GM12878 (cell line): ENCODE measurements around the gene NSD2. TPM values are rescaled to one million over a fixed set of nuclear protein-coding genes. Genes with fewer than 3 reads are reported as not detected.

Experiments used
- ATAC-seq: fragments of 200-7000 bp; cut with Tn5 transposase; 3 replicates; pipeline ENCODE4 v1.9.1; 2020; ENCODE audit warnings: mild to moderate bottlenecking, moderate library complexity
- BruUV-seq: library from RNA; stranded (reverse); fragments of 400-500 nt; replicated peaks from 2 replicates; lab custom pipeline; 2021; lab: Mats Ljungman, UMichigan
- CTCF ChIA-PET: fragments of 300-600 bp; sonication (Branson Sonifier 250); formaldehyde crosslinking; extraction: SDS; loops from one replicate; lab custom pipeline; 2021; ENCODE audit warnings: inconsistent platforms; lab: Yijun Ruan, JAX
- POLR2A ChIA-PET: fragments of 350-600 bp; formaldehyde crosslinking; extraction: SDS; loops from one replicate; lab custom pipeline; 2021; ENCODE audit warnings: inconsistent platforms; lab: Charles Lee
- RAD21 ChIA-PET: fragments of 300-600 bp; sonication (Branson Sonifier 250); formaldehyde crosslinking; loops from one replicate; lab custom pipeline; 2023; ENCODE audit warnings: antibody characterized with exemption; ENCODE audit not compliant: unreplicated experiment; lab: Charles Lee
- SMC1A ChIA-PET: fragments of 300-600 bp; sonication (Branson Sonifier 250); formaldehyde crosslinking; loops from one replicate; lab custom pipeline; 2023; ENCODE audit not compliant: unreplicated experiment, uncharacterized antibody; lab: Charles Lee
- DNase-seq: peaks from one replicate; pipeline ENCODE4 v3.0.0-alpha.2; 2011; ENCODE audit warnings: low read depth, low spot score
- FAIRE-seq: peaks from 3 replicates; lab custom pipeline; 2011; peaks lifted over from hg19 to GRCh38; lab: Jason Lieb, UNC
- H2AFZ ChIP-seq: 2 replicates; pipeline ENCODE4 v1.6.0; 2011; ENCODE audit warnings: low read depth, low read length, control low read depth; ENCODE audit not compliant: control insufficient read depth
- H3K27ac ChIP-seq: 2 replicates; pipeline ENCODE4 v1.5.1; 2011; ENCODE audit warnings: control low read depth; ENCODE audit not compliant: control insufficient read depth, insufficient read depth
- H3K27me3 ChIP-seq, 2 experiments: replicated peaks in 1 of 2; 2 replicates each; pipeline versions ENCODE4 v1.6.0 to v1.6.1; 2011; ENCODE audit warnings: low read length in 1 of 2; ENCODE audit not compliant: control insufficient read depth in 2 of 2, insufficient read depth in 2 of 2
- H3K36me3 ChIP-seq, 2 experiments: 2 replicates each; pipeline ENCODE4 v1.5.1; 2011; ENCODE audit warnings: low read length in 1 of 2; ENCODE audit not compliant: control insufficient read depth in 2 of 2, insufficient read depth in 2 of 2
- H3K4me1 ChIP-seq: 2 replicates; pipeline ENCODE4 v1.6.1; 2011; ENCODE audit warnings: mild to moderate bottlenecking, low read length, moderate library complexity, mixed read lengths; ENCODE audit not compliant: control insufficient read depth, insufficient read depth
- H3K4me2 ChIP-seq: 2 replicates; pipeline ENCODE4 v1.6.0; 2011; ENCODE audit warnings: control low read depth; ENCODE audit not compliant: control insufficient read depth, insufficient read depth
- H3K4me3 ChIP-seq: fragments of 200-600 bp; sonication (generic); 2 replicates; pipeline ENCODE4 v1.5.1; 2016
- H3K79me2 ChIP-seq: 2 replicates; pipeline ENCODE4 v1.6.0; 2011; ENCODE audit warnings: low read length; ENCODE audit not compliant: control insufficient read depth, insufficient read depth
- H3K9ac ChIP-seq: 2 replicates; pipeline ENCODE4 v1.8.0; 2011; ENCODE audit warnings: low read length, control low read depth, mixed read lengths; ENCODE audit not compliant: control insufficient read depth, insufficient read depth
- H3K9me3 ChIP-seq: replicated peaks from 3 replicates; pipeline ENCODE4 v1.5.1; 2011; ENCODE audit warnings: mild to moderate bottlenecking, low read length; ENCODE audit not compliant: control insufficient read depth, insufficient read depth
- H4K20me1 ChIP-seq: 2 replicates; pipeline ENCODE4 v1.6.0; 2011; ENCODE audit not compliant: control insufficient read depth, insufficient read depth
- CBX3 ChIP-seq: fragments of 200-600 bp; sonication (generic); IDR thresholded peaks from 2 replicates; pipeline ENCODE4 v1.6.1; 2016; ENCODE audit warnings: low read depth, borderline replicate concordance
- CHD1 ChIP-seq: IDR thresholded peaks from 2 replicates; pipeline ENCODE4 v1.6.1; 2012; ENCODE audit warnings: low read depth, low read length, improper control_type of control experiment
- CREB1 ChIP-seq: IDR thresholded peaks from 2 replicates; pipeline ENCODE4 v1.6.1; 2012; ENCODE audit warnings: low read depth, mild to moderate bottlenecking, inconsistent platforms
- EZH2 ChIP-seq: IDR thresholded peaks from 2 replicates; pipeline ENCODE4 v1.6.1; 2012; ENCODE audit warnings: low read depth, mild to moderate bottlenecking, control low read depth, inconsistent platforms, low read length, borderline replicate concordance; ENCODE audit not compliant: control insufficient read depth
- FOS ChIP-seq: IDR thresholded peaks from 3 replicates; pipeline ENCODE4 v1.6.1; 2011; ENCODE audit warnings: borderline replicate concordance; ENCODE audit not compliant: insufficient read length; ENCODE audit errors: extremely low read depth
- MEF2A ChIP-seq: IDR thresholded peaks from 2 replicates; pipeline ENCODE4 v1.6.1; 2011; ENCODE audit warnings: low read depth, mild to moderate bottlenecking, low read length, moderate library complexity; ENCODE audit not compliant: insufficient read depth
- NFIC ChIP-seq: IDR thresholded peaks from 2 replicates; pipeline ENCODE4 v1.6.1; 2012; ENCODE audit warnings: low read depth, mild to moderate bottlenecking, inconsistent platforms, low read length, moderate library complexity
- NR2C2 ChIP-seq: IDR thresholded peaks from 2 replicates; pipeline ENCODE4 v1.6.1; 2011; ENCODE audit warnings: borderline replicate concordance, low read depth; ENCODE audit not compliant: control insufficient read depth, insufficient read length
- POLR2A ChIP-seq: IDR thresholded peaks from 2 replicates; pipeline ENCODE4 v1.6.1; 2011; ENCODE audit warnings: low read depth, mild to moderate bottlenecking, low read length
- SMAD5 ChIP-seq: IDR thresholded peaks from 2 replicates; pipeline ENCODE4 v1.6.1; 2016; ENCODE audit warnings: antibody characterized with exemption, low read depth
- YY1 ChIP-seq: IDR thresholded peaks from 2 replicates; pipeline ENCODE4 v1.6.1; 2011; ENCODE audit warnings: low read depth, mild to moderate bottlenecking, low read length
- WGBS: methylation state at CpG from one replicate; pipeline ENCODE4 v1.1.6; 2016; ENCODE audit warnings: low lambda C conversion rate; ENCODE audit not compliant: insufficient replicate concordance, insufficient coverage; ENCODE audit errors: missing lambda C conversion rate; 5-methylcytosine and 5-hydroxymethylcytosine counted together
- in situ Hi-C: fragments of 300-500 bp; cut with MboI; formaldehyde crosslinking; loops from 9 replicates; pipeline ENCODE4 v1.14.3; 2018; ENCODE audit warnings: mixed read lengths
- intact Hi-C: fragments of 100-400 bp; cut with micrococcal nuclease; formaldehyde crosslinking; loops from one replicate; pipeline ENCODE4 v1.14.2; 2022; ENCODE audit not compliant: unreplicated experiment
- polyA plus RNA-seq, 11 experiments: library from polyadenylated mRNA; depleted of rRNA in 4 of 11; unstranded in 6 of 11; stranded (reverse) in 5 of 11; fragments of >200 nt; fragmentation: Nextera tagmentation in 4 of 11; fragmentation: Illumina TruSeq in 1 of 11; extraction: Ambion mirVana in 4 of 11; extraction: Trizol in 1 of 11; gene quantifications; 1 replicate in 1 of 11; 2 replicates in 10 of 11; pipeline versions ENCODE4 v1.2.1 to v1.2.3, GENCODE V29; 2011 to 2016; ENCODE audit warnings: inconsistent platforms in 2 of 11, missing spikeins in 2 of 11, low read depth in 1 of 11
- total RNA-seq, 4 experiments: library from RNA; depleted of rRNA in 3 of 4; stranded (reverse); fragments of >200 nt in 3 of 4; fragmentation: Illumina TruSeq in 1 of 4; extraction: Trizol in 1 of 4; gene quantifications; 2 replicates each; pipeline versions ENCODE4 v1.2.1 to v1.2.3, GENCODE V29; 2013 to 2021
- TF ChIP-seq, protein P1 (sequence below): fragments of 450-650 bp; IDR thresholded peaks from 2 replicates; pipeline ENCODE4 v1.6.1; 2017; ENCODE audit warnings: mild to moderate bottlenecking, moderate library complexity

Gene NSD2
- total and polyA plus RNA-seq, 10 of the 15 experiments (the other 5 are each of a cell fraction or from before 2014, with no cell fraction given), result 8.6 to 139 (median 67.2) TPM

DNA sequence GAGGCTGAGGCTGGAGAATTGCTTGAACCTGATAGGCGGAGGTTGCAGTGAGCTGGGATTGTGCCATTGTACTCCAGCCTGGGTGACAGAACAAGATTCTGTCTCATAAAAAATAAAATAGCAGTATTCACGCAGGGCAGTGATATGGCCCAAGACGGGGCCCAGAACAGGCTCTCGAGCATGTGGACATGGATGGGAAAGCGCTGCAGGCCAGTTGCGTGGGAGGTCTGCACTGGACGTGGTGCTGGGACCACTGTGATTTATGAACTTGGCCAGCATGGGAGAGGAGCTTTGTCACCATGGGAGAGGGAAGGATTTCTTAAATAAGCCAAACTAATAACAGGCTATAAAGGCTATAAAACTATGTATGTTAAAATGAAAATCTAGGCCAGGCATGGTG is 51.6 kb downstream of the NSD2 start:
- WGBS, result over 99% methylated on average over 7 of the region's 7 CpGs
- Histone ChIP-seq H3K4me2 (no peak overlapping the region), H3K4me3 (no peak overlapping the region), H3K4me1 (no peaks in the 10 kb centered on the region), H3K9me3 (no peaks in the 10 kb centered on the region), H3K27ac (no peak overlapping the region), H3K79me2 (no peaks in the 10 kb centered on the region), H3K27me3 (no peaks in the 10 kb centered on the region), H2AFZ (no peak overlapping the region), H3K9ac (no peak overlapping the region), H4K20me1 (no peaks in the 10 kb centered on the region), H3K36me3 (peaks cover 16 to 35% of the 10 kb centered on the region in 2 experiments)
- no peak for FAIRE-seq
- intact Hi-C loops (loop anchor here (5.0 kb wide), 1 partner anchor 259 kb away; no protein-coding TSS in a partner anchor), in situ Hi-C loops (no loop called here)
- no TSS peak for BruUV-seq
- TF ChIP-seq POLR2A (peak; percentile 12; the same call in 1 of the 2 replicates), CREB1 (no peak)
- no peak for DNase-seq
- RAD21 ChIA-PET, result no interaction called here
- CTCF ChIA-PET, result interaction anchor here (1.3 kb wide), 1 partner anchor 230 kb away, joined by 3 read pairs; no protein-coding TSS in a partner anchor
- no peak for ATAC-seq
- POLR2A ChIA-PET, result no interaction called here
- SMC1A ChIA-PET, result no interaction called here

DNA sequence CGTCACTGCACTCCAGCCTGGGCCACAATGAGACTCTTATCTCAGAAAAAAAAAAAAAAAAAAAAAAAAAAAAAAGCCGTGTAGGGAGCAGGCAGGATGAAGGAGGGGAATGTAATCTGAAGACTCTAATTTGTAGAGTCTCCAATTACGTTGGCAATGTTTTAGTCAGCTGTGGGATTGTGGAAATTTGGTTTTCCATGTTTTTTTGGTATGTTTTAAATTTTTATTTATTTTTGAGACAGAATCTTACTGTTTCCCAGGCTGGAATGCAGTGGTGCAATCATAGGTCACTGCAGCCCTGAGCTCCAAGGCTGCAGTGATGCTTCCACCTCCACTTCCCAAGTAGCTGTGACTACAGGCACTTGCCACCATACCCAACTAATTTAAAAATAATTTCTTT is 56.5 kb downstream of the NSD2 start:
- ChIA-PET CTCF (interaction anchor here (0.6 to 1.0 kb wide), 4 partner anchors 13 to 234 kb away, joined by 3 read pairs; no protein-coding TSS in a partner anchor), POLR2A (interaction anchor here (0.6 kb wide), 1 partner anchor 678 kb away, joined by 7 read pairs; no protein-coding TSS in a partner anchor), SMC1A (interaction anchor here (0.9 kb wide), 1 partner anchor 201 kb away, joined by 3 read pairs; no protein-coding TSS in a partner anchor), RAD21 (interaction anchor here (0.6 kb wide), 2 partner anchors 221 to 1146 kb away, joined by 3 read pairs; no protein-coding TSS in a partner anchor)
- no peaks in the 10 kb centered on the region for H4K20me1 ChIP-seq
- H3K9ac ChIP-seq, result no peak overlapping the region
- no peak overlapping the region for H3K27ac ChIP-seq
- H3K4me2 ChIP-seq, result no peak overlapping the region
- no peaks in the 10 kb centered on the region for H3K4me1 ChIP-seq
- BruUV-seq, result no TSS peak
- peaks cover 24 to 33% of the 10 kb centered on the region in 2 experiments for H3K36me3 ChIP-seq
- in situ Hi-C loops (no loop called here), intact Hi-C loops (no loop called here)
- no peaks in the 10 kb centered on the region for H3K79me2 ChIP-seq
- no peak for ATAC-seq
- H3K9me3 ChIP-seq, result no peaks in the 10 kb centered on the region
- 100% methylated on average over 2 of the region's 3 CpGs for whole genome bisulfite sequencing
- DNase-seq, result no peak
- no peaks in the 10 kb centered on the region for H3K27me3 ChIP-seq
- H2AFZ ChIP-seq, result no peak overlapping the region
- no peak for TF ChIP-seq NR2C2
- TF ChIP-seq MEF2A, result no peak
- no peak for TF ChIP-seq YY1
- no peak for TF ChIP-seq NFIC
- TF ChIP-seq, protein P1, sequence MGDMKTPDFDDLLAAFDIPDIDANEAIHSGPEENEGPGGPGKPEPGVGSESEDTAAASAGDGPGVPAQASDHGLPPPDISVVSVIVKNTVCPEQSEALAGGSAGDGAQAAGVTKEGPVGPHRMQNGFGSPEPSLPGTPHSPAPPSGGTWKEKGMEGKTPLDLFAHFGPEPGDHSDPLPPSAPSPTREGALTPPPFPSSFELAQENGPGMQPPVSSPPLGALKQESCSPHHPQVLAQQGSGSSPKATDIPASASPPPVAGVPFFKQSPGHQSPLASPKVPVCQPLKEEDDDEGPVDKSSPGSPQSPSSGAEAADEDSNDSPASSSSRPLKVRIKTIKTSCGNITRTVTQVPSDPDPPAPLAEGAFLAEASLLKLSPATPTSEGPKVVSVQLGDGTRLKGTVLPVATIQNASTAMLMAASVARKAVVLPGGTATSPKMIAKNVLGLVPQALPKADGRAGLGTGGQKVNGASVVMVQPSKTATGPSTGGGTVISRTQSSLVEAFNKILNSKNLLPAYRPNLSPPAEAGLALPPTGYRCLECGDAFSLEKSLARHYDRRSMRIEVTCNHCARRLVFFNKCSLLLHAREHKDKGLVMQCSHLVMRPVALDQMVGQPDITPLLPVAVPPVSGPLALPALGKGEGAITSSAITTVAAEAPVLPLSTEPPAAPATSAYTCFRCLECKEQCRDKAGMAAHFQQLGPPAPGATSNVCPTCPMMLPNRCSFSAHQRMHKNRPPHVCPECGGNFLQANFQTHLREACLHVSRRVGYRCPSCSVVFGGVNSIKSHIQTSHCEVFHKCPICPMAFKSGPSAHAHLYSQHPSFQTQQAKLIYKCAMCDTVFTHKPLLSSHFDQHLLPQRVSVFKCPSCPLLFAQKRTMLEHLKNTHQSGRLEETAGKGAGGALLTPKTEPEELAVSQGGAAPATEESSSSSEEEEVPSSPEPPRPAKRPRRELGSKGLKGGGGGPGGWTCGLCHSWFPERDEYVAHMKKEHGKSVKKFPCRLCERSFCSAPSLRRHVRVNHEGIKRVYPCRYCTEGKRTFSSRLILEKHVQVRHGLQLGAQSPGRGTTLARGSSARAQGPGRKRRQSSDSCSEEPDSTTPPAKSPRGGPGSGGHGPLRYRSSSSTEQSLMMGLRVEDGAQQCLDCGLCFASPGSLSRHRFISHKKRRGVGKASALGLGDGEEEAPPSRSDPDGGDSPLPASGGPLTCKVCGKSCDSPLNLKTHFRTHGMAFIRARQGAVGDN, result no peak
- no peak for TF ChIP-seq CHD1
- TF ChIP-seq SMAD5, result no peak
- no peak for TF ChIP-seq EZH2
- TF ChIP-seq FOS, result no peak
- no peak for TF ChIP-seq CBX3
- FAIRE-seq, result no peak
- no peak overlapping the region for H3K4me3 ChIP-seq
